Islet of Langerhans (tissue), 1 donor: ENCODE data around the gene TTLL8.

Experiments used
- FAIRE-seq: peaks from one replicate; lab custom pipeline; 2011; peaks lifted over from hg19 to GRCh38; lab: Jason Lieb, UNC

TTLL8 gene

GRCh38 chr22:50016988-50017700 is 41.0 kb downstream of the TTLL8 start:
- FAIRE-seq, result no peak

GRCh38 chr22:50016308-50016987 is 41.6 kb downstream of the TTLL8 start:
- FAIRE-seq, result no peak

- no peak for FAIRE-seq
These were observed 42.4 kb downstream of the TTLL8 start for GRCh38 chr22:50015451-50016307.

GRCh38 chr22:50014655-50015401 is 43.3 kb downstream of the TTLL8 start:
- no peak for FAIRE-seq

GRCh38 chr22:50014053-50014501 is 44.0 kb downstream of the TTLL8 start:
- FAIRE-seq, result no peak

GRCh38 chr22:50012211-50013181 is 45.6 kb downstream of the TTLL8 start, which contains the start of gene IL17REL:
Gene IL17REL, minus strand, starts transcription at chr22:50012765. Its CDS starts 119 bp downstream, at chr22:50012646.
- FAIRE-seq, result no peak

GRCh38 chr22:50011447-50012210 is 46.5 kb downstream of the TTLL8 start:
- no peak for FAIRE-seq

GRCh38 chr22:50010676-50011446 is 47.2 kb downstream of the TTLL8 start:
- no peak for FAIRE-seq

GRCh38 chr22:50009765-50010675 is 48.1 kb downstream of the TTLL8 start:
- no peak for FAIRE-seq

GRCh38 chr22:50009251-50009650 is 48.8 kb downstream of the TTLL8 start:
- no peak for FAIRE-seq

GRCh38 chr22:50008151-50009040 is 49.7 kb downstream of the TTLL8 start:
- no peak for FAIRE-seq

GRCh38 chr22:50007057-50007511 is 51.0 kb downstream of the TTLL8 start:
- FAIRE-seq, result no peak

- FAIRE-seq, result no peak
These were observed 53.2 kb downstream of the TTLL8 start for GRCh38 chr22:50004918-50005317.

GRCh38 chr22:50002791-50003190 is 55.3 kb downstream of the TTLL8 start:
- no peak for FAIRE-seq

GRCh38 chr22:50001388-50002231 is 56.5 kb downstream of the TTLL8 start:
- no peak for FAIRE-seq
